Effector memory CD4-positive, alpha-beta T cell (primary cell): ENCODE results near the gene EPS15.

ENCODE experiments used
- DNase-seq, 3 donors: peaks; one replicate each; pipeline ENCODE4 v3.0.0-alpha.2; 2020
- H3K27ac ChIP-seq: 2 replicates; pipeline ENCODE4 v1.7.0; 2013; ENCODE audit warnings: mild to moderate bottlenecking, low read length, moderate library complexity; ENCODE audit not compliant: insufficient read depth, poor library complexity, severe bottlenecking
- H3K27me3 ChIP-seq: replicated peaks from 2 replicates; pipeline ENCODE4 v1.7.0; 2013; ENCODE audit warnings: mild to moderate bottlenecking, low read length; ENCODE audit not compliant: insufficient read depth, control insufficient read depth, poor library complexity, severe bottlenecking
- H3K36me3 ChIP-seq: 2 replicates; pipeline ENCODE4 v1.7.0; 2013; ENCODE audit warnings: mild to moderate bottlenecking, low read length, moderate library complexity; ENCODE audit not compliant: control insufficient read depth, insufficient read depth
- H3K4me1 ChIP-seq: 2 replicates; pipeline ENCODE4 v1.7.0; 2013; ENCODE audit warnings: low read length, mild to moderate bottlenecking; ENCODE audit not compliant: control insufficient read depth, insufficient read depth, poor library complexity, severe bottlenecking
- H3K4me3 ChIP-seq: 2 replicates; pipeline ENCODE4 v1.7.0; 2013; ENCODE audit warnings: low read length, low read depth, mild to moderate bottlenecking; ENCODE audit not compliant: insufficient read depth, poor library complexity, severe bottlenecking
- H3K9me3 ChIP-seq: 2 replicates; pipeline ENCODE4 v1.7.0; 2013; ENCODE audit warnings: mild to moderate bottlenecking, low read length, moderate library complexity; ENCODE audit not compliant: control insufficient read depth

Gene EPS15

GRCh38 chr1:51324251-51325010 lies 194.6 kb downstream of the EPS15 start:
- no peaks in the 10 kb centered on the region for H3K27me3 ChIP-seq
- no peak overlapping the region for H3K27ac ChIP-seq
- no peak for DNase-seq
- no peaks in the 10 kb centered on the region for H3K4me1 ChIP-seq
- no peak overlapping the region for H3K4me3 ChIP-seq
- H3K36me3 ChIP-seq, result no peaks in the 10 kb centered on the region
- no peaks in the 10 kb centered on the region for H3K9me3 ChIP-seq

- no peaks in the 10 kb centered on the region for H3K27me3 ChIP-seq
- no peaks in the 10 kb centered on the region for H3K4me1 ChIP-seq
- no peak for DNase-seq
- H3K27ac ChIP-seq, result no peak overlapping the region
- H3K4me3 ChIP-seq, result no peak overlapping the region
- H3K36me3 ChIP-seq, result no peaks in the 10 kb centered on the region
- H3K9me3 ChIP-seq, result no peaks in the 10 kb centered on the region
These were observed 195.3 kb downstream of the EPS15 start for GRCh38 chr1:51323778-51324177.

GRCh38 chr1:51322417-51323101 lies 196.5 kb downstream of the EPS15 start:
- Histone ChIP-seq H3K9me3 (no peaks in the 10 kb centered on the region), H3K27me3 (no peaks in the 10 kb centered on the region), H3K4me1 (no peaks in the 10 kb centered on the region), H3K27ac (no peak overlapping the region), H3K4me3 (no peak overlapping the region), H3K36me3 (no peaks in the 10 kb centered on the region)
- DNase-seq, result no peak

- Histone ChIP-seq H3K27ac (no peak overlapping the region), H3K36me3 (no peaks in the 10 kb centered on the region), H3K27me3 (no peaks in the 10 kb centered on the region), H3K9me3 (no peaks in the 10 kb centered on the region), H3K4me3 (no peak overlapping the region), H3K4me1 (no peaks in the 10 kb centered on the region)
- DNase-seq, result no peak
These were observed 197.2 kb downstream of the EPS15 start for GRCh38 chr1:51321924-51322280.

GRCh38 chr1:51320967-51321923 lies 197.8 kb downstream of the EPS15 start:
- Histone ChIP-seq H3K36me3 (no peaks in the 10 kb centered on the region), H3K4me3 (no peak overlapping the region), H3K27ac (no peak overlapping the region), H3K4me1 (no peaks in the 10 kb centered on the region), H3K27me3 (no peaks in the 10 kb centered on the region), H3K9me3 (no peaks in the 10 kb centered on the region)
- DNase-seq, result no peak

- Histone ChIP-seq H3K9me3 (no peaks in the 10 kb centered on the region), H3K4me1 (no peaks in the 10 kb centered on the region), H3K4me3 (no peak overlapping the region), H3K36me3 (no peaks in the 10 kb centered on the region), H3K27ac (no peak overlapping the region), H3K27me3 (no peaks in the 10 kb centered on the region)
- no peak for DNase-seq
These were observed 201.3 kb downstream of the EPS15 start for GRCh38 chr1:51317798-51318197.

GRCh38 chr1:51316846-51317120 lies 202.3 kb downstream of the EPS15 start:
- Histone ChIP-seq H3K36me3 (no peaks in the 10 kb centered on the region), H3K27ac (no peak overlapping the region), H3K27me3 (no peaks in the 10 kb centered on the region), H3K9me3 (no peaks in the 10 kb centered on the region), H3K4me3 (no peak overlapping the region), H3K4me1 (no peaks in the 10 kb centered on the region)
- DNase-seq, result no peak

- H3K4me3 ChIP-seq, result no peak overlapping the region
- no peak overlapping the region for H3K27ac ChIP-seq
- H3K36me3 ChIP-seq, result no peaks in the 10 kb centered on the region
- H3K4me1 ChIP-seq, result no peaks in the 10 kb centered on the region
- no peaks in the 10 kb centered on the region for H3K27me3 ChIP-seq
- DNase-seq, result no peak
- H3K9me3 ChIP-seq, result no peaks in the 10 kb centered on the region
These were observed 202.8 kb downstream of the EPS15 start for GRCh38 chr1:51316113-51316845.

GRCh38 chr1:51314974-51315373 lies 204.1 kb downstream of the EPS15 start:
- DNase-seq, result no peak
- Histone ChIP-seq H3K4me1 (no peaks in the 10 kb centered on the region), H3K36me3 (no peaks in the 10 kb centered on the region), H3K9me3 (no peaks in the 10 kb centered on the region), H3K27ac (no peak overlapping the region), H3K27me3 (no peaks in the 10 kb centered on the region), H3K4me3 (no peak overlapping the region)
